Mammary epithelial cell (primary cell): Measurements from ENCODE around the gene DBI.

Experiments
- EZH2 ChIP-seq: IDR thresholded peaks from 2 replicates; pipeline ENCODE4 v1.6.1; 2012; ENCODE audit warnings: low read length, inconsistent platforms, borderline replicate concordance
- TF ChIP-seq, protein P1 (sequence below), 2 donors: IDR thresholded peaks in 1 of 2; conservative IDR thresholded peaks in 1 of 2; 2 replicates each; pipeline ENCODE4 v1.5.1; 2011 to 2012; ENCODE audit warnings: inconsistent platforms in 2 of 2, low read length in 2 of 2, mild to moderate bottlenecking in 2 of 2, control low read depth in 1 of 2, low read depth in 1 of 2; ENCODE audit not compliant: insufficient read depth in 1 of 2; ENCODE audit errors: extremely low read depth in 1 of 2

DNA sequence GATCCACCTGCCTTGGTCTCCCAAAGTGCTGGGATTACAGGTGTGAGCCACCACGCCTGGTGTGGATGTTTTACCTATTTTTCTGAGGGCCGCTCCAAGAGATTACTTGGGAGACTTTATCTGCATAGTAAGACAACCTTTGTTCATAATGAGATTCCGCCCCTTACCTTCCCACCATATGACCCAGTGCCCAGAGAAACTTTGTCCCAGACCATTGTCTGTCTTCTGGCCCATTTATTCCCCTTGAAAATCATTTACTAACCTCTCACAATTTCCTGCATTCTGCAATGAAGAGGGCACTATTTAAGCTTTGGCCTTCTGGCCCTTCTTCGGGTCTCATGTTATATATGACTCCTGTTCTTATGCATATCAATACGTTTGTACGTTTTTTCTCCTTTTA lies 51.1 kb downstream of the DBI start:
- no peak for TF ChIP-seq EZH2
- TF ChIP-seq, protein P1, sequence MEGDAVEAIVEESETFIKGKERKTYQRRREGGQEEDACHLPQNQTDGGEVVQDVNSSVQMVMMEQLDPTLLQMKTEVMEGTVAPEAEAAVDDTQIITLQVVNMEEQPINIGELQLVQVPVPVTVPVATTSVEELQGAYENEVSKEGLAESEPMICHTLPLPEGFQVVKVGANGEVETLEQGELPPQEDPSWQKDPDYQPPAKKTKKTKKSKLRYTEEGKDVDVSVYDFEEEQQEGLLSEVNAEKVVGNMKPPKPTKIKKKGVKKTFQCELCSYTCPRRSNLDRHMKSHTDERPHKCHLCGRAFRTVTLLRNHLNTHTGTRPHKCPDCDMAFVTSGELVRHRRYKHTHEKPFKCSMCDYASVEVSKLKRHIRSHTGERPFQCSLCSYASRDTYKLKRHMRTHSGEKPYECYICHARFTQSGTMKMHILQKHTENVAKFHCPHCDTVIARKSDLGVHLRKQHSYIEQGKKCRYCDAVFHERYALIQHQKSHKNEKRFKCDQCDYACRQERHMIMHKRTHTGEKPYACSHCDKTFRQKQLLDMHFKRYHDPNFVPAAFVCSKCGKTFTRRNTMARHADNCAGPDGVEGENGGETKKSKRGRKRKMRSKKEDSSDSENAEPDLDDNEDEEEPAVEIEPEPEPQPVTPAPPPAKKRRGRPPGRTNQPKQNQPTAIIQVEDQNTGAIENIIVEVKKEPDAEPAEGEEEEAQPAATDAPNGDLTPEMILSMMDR (conservative IDR thresholded peaks at IDR 0.05 in 1 of 2, IDR thresholded peaks at IDR 0.05 in 1 of 2; ENCODE audit: extremely low read depth in 1 of 2, insufficient read depth in 1 of 2, low read depth in 1 of 2, low read length in 2 of 2): no peak
